ENCODE measurements around the gene KDM4C.
"Not testable (repeated sequence)": the region's sequence is repeated elsewhere in the genome, so short reads cannot be mapped to it uniquely, and the experiment has no call there.

The KDM4C gene

DNA sequence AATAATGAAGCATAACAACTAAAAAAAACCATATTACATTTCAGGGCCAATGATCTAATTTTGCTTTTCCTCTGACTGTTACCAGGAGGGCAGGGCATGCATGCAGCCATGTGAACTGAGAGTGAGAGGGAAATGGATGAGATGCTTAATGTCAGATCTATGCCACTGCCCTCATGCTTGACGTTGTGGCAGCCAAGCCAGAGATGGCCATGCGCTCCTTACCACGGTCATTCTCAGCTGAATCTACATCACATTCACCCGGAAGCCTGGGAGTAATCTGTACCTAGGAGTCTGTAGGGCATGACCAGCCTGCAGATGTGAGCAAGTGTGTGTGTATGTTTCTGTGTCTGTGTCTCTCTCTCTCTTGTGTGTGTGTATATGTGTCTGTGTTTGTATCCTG, 183.7 kb downstream of the KDM4C start:
- no peak for DNase-seq

DNA sequence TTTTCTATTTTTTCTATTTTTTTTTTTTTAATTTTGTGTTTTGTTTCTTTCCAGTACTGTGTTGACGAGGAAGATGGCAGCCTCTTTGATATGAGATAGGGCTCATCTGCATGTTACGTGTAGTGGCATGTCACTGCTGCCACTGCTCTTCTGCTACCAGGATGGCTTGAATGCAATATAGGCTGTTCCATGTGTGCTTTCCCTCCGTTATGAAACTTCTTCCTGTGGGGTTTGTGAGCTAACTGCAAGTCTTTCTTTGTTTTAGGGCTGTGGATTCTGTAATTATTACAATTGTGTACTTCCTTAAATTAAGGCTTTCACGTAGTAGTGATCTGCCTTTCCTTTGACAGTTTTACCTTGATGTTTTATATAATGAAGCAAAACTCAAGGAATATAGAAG, 184.6 kb downstream of the KDM4C start:
- DNase-seq, result peak; percentile 22

DNA sequence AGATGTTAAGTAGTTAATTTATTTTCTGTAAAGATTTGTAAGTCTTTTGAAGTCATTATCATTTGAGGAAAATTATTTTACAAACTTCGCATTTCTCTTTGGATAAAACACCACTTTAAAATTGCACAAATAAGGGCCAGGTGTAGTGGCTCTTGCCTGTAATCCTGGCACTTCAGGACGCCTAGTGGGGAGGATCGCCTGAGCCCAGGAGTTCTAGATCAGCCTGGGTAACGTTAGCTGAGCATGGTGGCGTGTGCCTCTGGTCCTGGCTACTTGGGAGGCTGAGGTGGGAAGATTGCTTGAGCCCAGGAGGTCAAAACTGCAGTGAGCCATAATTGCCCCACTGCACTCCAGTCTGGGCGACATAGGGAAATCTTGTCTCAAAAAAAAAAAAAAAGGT, 185.5 kb downstream of the KDM4C start:
- no peak for DNase-seq

DNA sequence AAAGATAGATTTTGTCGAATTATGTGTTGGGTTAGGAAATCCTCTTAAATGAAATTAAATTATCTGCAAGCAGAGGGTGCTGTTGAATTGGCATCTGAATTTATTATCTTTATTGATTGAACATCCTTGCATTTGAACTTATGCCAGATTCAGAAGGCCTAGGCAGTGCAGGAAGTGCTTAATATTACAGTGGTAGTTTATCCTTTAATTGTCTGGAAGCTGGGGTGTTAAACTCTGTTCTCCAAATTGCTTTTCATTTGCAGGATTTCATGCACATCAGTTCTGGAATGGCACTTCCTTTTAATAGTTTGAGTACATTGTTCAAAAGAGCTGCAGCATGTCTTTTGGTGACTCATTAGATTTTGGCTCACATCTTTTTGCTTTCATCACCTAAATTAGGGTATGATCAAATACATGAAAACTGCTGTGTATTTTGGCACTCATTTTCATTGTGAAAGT, 186.3 kb downstream of the KDM4C start:
- DNase-seq, result peak; percentile 68

DNA sequence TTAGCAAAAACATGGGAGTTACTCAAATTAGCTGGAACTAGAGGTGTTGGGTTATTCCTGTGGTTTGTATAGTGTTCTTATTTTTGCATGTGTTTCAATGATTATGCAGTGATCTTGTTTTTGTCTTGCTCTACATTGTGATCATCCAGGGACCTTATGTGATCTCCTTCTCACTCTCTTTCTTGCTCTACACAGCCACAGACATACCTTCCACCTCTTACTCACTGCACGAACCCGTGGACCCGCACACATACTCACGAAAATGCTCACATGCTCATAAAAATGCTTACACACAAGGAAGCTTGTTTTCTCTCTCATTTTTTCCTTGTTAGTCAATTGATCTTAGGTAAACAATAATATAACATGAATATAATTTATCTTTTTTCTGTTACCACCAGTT, 187.1 kb downstream of the KDM4C start:
- DNase-seq, result no peak

DNA sequence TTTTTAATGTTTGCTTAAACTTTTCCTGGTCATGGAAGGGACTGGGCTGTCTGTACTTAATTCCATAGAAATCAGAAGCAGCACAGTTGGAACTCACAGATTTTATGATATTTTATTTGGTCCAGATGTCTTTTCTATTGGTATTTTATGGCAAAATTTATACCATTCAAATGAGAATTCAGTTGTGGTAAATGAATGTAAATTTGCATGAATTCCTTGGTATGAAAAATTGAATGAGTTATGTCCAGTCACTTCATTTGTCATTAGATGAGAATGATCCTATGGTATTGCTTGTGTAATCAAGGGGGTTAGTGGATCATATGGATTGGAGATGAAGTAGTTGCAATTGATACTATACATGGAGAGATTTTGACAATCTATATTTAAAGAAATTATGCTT, 188.0 kb downstream of the KDM4C start:
- no peak for DNase-seq

DNA sequence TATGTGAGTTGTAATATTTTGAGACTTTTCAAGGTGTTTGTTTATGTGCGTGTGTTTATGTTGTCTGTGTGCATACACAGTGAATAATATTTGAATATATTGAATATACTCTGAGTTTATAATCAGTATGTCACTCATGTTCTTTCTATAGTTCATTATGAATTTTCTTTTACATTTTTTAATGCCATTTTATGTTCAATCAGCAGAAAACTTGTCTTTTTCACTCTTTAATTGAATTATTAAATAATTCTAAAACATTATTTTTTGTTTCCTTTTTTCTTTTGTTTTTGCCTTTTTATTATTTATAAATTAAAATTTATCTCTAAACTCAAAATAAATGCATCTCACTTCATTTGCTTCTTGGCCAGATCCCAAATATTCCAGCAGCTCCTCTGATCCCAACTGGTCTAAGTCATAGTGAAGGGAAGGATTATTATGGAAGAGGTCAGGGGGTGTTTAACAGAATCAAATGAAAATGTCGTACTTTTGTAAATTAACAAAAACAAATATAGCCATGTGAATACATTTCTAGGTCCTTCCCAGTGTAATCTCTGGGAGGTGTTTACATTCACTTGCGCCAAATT, 188.9 kb downstream of the KDM4C start:
- DNase-seq, result no peak

DNA sequence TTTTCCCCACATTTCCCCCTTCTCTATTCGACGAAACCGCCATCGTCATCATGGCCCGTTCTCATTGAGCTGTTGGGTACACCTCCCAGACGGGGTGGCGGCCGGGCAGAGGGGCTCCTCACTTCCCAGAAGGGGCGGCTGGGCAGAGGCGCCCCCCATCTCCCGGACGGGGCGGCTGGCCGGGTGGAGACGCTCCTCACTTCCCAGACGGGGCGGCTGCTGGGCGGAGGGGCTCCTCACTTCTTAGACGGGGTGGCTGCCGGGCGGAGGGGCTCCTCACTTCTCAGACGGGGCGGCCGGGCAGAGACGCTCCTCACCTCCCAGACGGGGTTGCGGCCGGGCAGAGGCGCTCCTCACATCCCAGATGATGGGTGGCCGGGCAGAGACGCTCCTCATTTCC, 191.1 kb downstream of the KDM4C start:
- DNase-seq, result not testable (repeated sequence)

DNA sequence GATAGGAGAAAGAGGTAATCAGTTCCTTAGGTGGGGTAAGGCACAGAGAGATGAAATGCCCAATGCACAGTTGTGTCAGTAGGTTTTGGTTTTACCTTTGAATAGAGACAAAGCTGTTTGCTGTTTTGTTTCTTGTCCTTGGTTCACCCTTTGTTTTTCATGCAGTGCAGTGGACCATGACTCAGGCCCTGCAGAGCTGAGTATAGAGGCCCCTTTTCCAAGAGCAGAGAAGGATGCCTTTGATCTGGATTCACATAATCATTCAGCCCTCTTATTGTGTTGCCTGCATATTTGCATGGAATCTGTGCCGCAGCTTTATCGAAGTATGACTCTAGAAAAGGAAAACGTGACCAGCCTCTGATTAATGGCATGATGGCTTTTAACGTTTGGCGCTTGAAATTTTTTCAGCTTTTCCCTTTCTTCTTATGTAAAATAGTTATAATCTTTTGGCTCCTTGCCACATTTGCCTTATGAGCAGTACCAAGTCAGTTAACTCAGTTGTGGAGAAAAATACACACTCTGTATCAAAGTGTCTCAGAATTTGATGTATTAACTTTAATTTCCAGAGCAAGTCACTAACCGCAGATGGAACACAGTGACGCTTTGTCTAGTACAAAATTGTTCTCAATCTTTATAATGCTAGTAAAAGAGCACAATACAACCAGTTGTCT, 197.6 kb downstream of the KDM4C start:
- peak; percentile 80 for DNase-seq

DNA sequence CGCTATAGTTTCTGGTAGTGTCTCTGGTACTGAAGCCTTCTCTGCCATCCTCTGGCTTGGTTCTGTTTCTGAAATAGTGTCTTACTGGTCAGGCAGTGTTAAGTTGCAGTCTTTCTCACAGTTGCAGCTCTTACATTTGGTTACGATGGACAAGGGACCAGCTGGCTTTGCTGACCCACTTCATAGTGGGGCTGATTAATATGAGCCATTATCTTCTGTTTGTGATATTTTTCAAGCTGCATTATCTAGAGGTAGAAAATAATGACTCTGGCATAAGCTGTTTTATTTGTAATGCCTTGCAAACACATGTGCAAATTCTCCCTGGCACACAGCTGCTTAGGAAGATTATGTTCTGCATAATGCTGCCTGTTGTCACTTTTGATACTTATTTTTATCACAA, 199.1 kb downstream of the KDM4C start:
- no peak for DNase-seq

DNA sequence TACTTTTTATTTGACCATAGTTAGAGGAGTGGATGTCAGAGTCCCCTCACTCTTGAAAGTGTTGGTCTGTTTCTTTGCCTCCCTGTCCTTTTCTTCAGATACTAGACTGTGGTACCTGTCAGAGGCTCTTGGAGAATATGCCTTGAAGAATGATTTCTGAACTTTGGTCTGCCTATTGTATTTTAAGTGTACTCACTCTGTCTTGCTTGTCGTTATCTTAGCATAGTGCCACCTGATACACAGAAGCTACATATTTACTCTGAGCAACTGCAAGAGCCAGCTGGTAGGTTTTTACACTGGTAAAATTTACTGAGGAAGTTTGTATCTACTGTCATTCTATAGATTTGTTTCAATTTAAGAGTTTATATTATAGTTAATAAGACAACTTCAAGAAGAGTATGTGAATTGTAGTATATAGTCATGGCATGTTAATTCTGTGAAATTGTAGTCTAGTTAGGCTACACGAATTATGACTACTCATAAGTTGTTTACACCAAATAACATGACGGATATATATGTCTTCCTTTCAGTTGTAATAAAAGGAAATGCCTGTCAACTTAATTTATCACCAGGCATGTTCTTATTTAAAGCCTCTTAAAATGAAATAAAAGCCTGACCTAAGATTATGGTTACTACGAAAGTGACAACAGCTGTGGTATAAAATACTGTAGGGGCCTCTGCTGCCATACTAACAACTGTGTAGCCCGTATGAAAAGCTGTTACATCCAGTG, 201.7 kb downstream of the KDM4C start:
- DNase-seq, result peak; percentile 37

DNA sequence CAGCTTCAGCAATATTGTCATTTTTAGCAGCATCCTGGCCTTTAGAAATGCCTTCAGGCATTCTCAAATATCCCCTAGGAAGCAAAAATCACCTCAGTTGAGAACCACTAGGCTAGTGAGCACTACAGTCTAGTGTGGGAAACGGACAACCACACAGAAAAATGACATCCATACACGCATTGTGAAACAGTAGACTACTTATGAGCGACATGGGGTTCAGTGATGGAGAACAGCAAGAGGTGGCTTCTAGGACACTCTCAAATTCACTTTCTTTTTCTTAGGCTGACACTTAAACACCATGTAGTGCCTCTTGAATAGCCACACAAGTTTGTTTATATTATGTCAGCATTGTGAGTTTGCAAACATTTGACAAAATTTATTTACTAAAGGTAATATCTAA, 203.0 kb downstream of the KDM4C start:
- no peak for DNase-seq

DNA sequence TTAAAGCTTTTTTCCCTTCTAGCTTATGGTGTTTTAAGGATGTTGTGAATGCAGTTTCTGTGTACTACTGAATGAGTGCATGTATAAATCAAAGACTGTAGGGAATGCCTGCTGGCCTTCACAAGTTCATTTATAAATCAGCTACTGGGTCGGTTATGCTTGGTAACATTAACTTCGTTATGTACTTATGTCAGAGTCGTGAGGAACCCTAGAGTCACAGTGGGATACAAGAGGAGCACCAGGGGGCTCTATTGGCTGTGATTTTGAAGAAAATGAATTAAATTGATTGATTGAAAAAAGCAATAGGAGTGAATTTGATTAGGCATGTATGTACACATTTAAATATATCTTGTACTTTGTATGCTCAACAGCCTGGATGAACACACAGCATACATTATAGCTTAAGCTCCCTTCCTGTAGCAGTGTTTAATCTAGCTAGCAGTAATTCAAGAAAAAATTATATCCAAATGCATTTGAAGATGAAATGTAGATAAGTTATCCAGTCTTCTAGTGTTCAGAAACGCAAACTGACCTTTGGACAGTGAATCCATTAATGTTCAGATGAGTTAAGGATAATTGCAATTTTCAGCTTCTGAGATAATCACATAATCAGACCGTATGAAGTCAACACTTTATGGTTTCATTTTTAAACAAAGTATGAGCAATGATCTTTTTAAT, 204.2 kb downstream of the KDM4C start:
- no peak for DNase-seq

DNA sequence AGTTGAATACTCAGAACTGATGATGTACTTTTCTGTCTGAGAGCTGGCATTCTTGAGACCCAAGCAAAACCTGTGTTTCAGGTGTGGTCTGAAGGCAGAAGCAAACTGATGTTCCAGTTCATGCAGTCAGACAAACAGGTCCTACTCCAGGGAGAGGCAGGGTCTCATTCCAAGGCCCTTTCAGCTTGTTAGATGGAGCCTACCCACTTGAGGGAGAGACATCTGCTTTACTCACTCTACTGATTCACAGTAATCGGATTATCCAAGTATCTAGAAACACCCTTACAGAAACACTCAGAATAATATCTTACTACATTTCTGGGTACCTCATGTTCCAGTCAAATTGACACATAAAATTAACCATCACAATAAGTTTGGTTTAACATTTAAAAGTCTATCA, 207.8 kb downstream of the KDM4C start:
- no peak for DNase-seq

DNA sequence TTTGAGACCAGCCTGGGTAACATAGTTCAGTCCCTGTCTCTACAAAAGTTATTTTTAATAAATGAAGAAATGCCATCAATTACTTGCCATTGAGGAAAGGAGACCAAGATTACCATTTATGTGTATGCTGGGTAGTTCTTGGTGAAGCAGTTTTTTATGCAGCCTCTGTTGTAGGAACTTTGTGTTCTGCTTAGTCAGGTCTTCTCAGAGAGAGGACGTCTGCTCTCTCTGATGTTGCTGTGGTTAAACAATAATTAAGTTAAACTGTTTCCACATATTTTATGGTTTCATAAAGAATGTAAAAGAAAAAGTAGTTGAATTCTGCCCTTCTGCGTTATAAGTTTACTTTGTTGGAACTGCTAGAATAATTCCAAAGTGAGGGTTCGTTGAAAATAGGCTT, 210.5 kb downstream of the KDM4C start:
- no peak for DNase-seq

DNA sequence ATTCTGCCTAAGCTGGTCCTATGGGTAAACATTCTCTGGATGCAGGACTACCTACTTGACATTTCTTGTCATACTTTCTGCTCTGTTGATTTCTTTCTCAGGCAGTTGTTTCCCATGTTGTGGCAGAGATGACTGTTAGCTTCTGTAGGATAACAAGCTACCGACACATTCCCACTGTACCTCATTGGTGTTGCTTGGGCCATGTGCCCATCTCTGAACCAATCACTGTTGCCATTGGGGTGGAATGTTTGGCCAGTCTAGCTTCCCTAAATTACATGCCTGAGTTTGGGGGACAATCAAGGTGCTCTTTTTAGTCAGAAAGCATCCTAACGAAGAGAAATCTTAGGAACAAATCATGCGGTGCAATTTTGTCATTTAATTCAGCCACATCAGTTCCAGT, 212.0 kb downstream of the KDM4C start:
- no peak for DNase-seq

DNA sequence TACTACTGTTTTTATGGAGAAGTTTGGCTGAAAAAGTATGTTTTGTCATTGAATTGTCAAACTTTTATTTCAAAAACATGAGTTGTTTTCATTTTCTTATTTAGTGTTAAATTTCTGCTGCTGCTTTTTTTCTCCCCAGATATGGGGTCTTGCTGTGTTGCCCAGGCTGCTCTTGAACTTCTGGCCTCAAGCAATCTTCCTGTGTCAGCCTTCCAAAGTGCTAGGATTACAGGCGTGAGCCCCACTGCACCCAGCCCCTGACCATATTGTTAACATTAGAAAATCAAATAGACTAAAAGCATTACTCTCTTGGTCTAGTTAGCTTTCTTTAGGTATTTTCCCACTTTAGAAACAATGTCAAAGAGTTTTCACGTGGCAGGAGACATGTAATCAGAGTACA, 215.3 kb downstream of the KDM4C start:
- DNase-seq, result no peak

DNA sequence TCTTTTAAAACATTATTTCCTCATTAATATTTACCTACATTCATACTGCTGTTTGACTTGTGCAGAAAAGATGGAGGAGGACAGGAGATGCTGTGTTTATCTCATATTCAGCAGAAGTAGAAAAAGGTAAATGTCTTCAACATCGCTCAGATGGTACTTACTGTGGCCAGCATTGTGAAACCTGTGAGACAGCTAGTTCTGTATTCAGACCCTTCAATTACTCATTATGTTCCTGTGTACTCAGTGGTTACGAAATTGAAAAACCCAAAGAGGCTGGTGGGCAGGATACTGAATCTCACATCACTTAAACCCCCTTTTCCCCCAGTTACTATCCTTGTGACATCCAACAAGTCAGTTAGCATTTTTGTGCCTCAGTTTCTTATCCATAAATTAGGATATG, 216.0 kb downstream of the KDM4C start:
- peak; percentile 50 for DNase-seq

DNA sequence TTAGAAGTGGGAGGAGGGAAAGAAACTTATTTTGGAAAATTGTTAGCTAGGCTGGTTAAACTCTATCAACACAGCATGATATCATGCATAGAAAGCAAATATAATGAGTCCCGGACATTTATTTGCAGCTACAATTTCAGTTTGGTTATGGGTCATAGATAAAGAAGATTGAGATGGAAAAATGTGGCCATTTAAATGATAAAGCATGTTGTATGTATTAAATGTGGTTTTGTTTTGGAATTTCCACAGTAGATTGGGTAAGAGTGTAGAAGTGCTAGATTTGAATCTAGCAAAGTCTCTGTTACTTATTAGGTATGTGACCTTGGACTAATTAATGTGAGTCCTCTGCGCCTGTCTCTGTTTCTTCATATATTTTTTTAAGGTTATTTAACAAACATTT, 217.4 kb downstream of the KDM4C start:
- DNase-seq, result peak; percentile 9

DNA sequence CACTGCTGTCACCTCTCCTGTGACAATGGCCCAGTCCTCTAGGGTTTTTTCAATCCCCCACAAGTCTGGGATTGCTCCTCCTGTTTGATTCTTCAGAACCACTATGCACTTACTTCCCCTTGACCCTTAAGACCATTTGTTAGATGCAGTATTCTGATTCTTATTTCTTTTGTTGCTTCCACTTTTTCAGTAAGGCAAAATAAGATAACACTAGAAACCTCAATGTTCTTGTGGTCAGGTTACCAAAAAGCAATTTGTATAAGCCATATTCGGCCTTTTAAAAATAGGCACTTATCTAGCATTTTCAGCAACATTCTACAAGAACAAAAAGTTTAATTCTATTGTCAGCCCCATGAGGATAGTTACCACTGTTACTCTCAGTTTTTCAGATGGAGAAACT, 220.0 kb downstream of the KDM4C start:
- DNase-seq, result peak; percentile 53

DNA sequence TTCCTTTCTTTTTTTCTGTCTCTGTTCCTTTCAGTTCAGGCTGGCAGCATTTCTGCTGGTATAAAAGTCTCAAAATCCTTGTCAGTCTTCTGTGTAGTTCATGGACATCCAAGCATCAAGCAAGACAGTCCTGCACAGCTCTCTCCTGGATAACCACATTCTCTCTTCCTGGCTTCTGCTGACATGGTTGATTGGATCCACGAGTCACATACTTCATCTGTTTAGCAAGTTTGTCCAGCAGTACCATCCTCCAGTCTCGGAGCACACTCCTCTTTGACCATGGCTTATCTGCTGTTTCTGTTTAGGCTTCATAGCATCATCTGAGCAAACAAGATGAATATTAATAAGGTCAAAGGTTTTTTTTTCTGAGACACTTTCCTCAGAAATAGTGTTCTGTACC, 220.8 kb downstream of the KDM4C start:
- no peak for DNase-seq

DNA sequence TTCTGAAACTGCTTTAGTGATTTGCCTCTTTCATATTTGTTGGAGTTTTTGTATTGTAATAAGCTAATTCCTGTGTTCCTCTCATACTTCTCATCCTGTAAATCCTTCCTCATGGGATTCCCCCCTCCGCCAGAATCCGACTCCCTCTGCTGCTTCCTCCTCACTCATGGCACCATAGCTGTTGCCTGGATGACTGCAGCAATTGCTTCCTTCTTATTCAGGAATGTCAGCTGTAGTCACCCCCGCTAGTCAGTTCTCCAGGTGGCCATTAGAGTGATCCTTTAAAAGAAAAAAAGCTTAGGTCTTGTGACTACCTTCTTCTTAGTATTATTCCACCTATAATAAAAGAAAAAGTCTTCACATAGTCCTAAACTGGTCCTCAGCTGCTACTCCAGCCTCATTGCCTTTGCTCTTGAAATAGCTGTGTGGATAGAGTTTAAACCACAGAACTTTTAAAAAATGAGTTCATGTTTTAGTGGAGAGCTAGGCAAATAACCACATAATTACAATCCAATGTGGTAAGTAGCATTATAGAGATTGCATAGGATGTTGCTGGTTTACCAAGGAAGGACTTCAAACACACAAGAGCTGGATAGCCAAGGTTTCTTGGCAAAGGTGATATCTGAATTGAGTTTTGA, 227.3 kb downstream of the KDM4C start:
- DNase-seq, result no peak

DNA sequence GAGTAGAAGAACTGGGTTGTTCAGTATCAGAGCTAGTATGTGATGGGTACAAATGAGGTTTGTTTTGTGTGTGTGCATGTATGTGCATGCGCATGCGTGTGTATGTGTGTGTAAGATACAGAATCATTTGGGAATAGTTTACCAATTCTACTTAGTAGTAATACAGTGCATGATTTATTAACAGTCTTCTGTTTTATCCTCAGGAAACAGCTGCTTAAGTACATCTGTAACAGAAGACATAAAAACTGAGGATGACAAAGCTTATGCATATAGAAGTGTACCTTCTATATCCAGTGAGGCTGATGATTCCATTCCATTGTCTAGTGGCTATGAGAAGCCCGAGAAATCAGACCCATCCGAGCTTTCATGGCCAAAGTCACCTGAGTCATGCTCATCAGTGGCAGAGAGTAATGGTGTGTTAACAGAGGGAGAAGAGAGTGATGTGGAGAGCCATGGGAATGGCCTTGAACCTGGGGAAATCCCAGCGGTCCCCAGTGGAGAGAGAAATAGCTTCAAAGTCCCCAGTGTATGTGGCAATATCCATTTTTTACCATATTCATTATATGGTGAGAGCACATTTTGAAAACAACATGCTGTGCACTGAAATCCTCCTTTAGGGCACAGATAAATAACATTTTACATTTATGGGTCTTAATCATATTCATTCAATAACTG, 228.5 kb downstream of the KDM4C start:
- DNase-seq, result no peak
